ENCODE measurements around the gene RNU1-3. TPM values are rescaled to one million over a fixed set of nuclear protein-coding genes. Genes with fewer than 3 reads are reported as not detected.

The RNU1-3 gene
- total and polyA plus RNA-seq, 9 of the 15 experiments (the other 6 are each of a cell fraction or from before 2014, with no cell fraction given): under 0.01 to 32,823 (median 2,538) TPM; not detected in 4

DNA sequence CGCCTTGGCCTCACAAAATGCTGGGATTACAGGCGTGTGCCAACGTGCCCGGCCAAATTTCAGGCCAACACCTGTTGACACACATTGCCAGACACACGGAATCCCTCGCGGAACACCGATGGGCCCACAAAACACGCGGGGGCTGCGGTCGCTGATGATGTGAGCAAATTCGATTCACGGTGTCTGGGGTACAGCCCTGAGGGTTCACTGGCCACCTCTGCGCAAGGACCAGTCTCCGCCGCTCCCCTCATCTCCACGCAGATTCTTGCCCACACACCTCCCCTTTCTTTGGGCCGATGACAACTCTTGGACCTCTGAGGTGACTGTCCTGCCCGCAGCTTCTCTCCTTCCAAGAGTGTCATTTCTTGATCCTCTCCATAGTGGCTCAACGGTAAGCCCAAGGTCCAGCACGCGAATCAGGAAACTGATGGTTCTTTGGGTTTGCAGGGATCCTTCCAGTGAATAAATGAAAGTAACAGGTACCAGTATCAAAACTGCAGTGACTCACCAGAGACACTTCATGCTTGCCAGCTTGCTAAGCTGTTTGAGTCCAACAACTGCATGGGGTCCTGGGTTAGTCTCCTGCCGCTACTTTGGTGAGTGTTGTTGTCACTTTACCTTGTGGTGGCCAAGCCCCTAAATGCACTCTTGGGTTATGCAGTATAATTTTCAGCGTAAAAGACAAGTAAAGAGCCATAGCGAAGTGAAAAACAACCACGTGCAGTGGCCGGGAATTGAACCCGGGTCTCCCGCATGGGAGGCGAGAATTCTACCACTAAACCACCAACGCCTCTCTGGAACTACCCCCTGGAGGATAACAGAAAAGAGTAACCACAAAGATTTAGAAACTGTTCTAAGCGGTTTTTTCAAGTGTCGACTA, 11.0 kb upstream of the RNU1-3 start (continued):
- TF ChIP-seq, protein P1, sequence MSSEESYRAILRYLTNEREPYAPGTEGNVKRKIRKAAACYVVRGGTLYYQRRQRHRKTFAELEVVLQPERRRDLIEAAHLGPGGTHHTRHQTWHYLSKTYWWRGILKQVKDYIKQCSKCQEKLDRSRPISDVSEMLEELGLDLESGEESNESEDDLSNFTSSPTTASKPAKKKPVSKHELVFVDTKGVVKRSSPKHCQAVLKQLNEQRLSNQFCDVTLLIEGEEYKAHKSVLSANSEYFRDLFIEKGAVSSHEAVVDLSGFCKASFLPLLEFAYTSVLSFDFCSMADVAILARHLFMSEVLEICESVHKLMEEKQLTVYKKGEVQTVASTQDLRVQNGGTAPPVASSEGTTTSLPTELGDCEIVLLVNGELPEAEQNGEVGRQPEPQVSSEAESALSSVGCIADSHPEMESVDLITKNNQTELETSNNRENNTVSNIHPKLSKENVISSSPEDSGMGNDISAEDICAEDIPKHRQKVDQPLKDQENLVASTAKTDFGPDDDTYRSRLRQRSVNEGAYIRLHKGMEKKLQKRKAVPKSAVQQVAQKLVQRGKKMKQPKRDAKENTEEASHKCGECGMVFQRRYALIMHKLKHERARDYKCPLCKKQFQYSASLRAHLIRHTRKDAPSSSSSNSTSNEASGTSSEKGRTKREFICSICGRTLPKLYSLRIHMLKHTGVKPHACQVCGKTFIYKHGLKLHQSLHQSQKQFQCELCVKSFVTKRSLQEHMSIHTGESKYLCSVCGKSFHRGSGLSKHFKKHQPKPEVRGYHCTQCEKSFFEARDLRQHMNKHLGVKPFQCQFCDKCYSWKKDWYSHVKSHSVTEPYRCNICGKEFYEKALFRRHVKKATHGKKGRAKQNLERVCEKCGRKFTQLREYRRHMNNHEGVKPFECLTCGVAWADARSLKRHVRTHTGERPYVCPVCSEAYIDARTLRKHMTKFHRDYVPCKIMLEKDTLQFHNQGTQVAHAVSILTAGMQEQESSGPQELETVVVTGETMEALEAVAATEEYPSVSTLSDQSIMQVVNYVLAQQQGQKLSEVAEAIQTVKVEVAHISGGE (CRISPR knock-in tag; IDR thresholded peaks at IDR 0.05): 0 out of 6 replicates have a peak, but pooled peaks of 1 of the 3 experiments have one; percentile 19
- TF ChIP-seq SUPT5H (IDR thresholded peaks at IDR 0.05) (no peak), ZFP1 (CRISPR knock-in tag; IDR thresholded peaks at IDR 0.05) (no peak), ZBTB17 (CRISPR knock-in tag; IDR thresholded peaks at IDR 0.05) (peak; percentile 58; the same call in 1 of the 2 replicates)
- TF ChIP-seq, protein P2, sequence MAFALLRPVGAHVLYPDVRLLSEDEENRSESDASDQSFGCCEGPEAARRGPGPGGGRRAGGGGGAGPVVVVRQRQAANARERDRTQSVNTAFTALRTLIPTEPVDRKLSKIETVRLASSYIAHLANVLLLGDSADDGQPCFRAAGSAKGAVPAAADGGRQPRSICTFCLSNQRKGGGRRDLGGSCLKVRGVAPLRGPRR (CRISPR knock-in tag; IDR thresholded peaks at IDR 0.05): no peak
- TF ChIP-seq, protein P3, sequence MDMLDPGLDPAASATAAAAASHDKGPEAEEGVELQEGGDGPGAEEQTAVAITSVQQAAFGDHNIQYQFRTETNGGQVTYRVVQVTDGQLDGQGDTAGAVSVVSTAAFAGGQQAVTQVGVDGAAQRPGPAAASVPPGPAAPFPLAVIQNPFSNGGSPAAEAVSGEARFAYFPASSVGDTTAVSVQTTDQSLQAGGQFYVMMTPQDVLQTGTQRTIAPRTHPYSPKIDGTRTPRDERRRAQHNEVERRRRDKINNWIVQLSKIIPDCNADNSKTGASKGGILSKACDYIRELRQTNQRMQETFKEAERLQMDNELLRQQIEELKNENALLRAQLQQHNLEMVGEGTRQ (CRISPR knock-in tag; IDR thresholded peaks at IDR 0.05): no peak
